ENCODE measurements around the gene SLC6A6. TPM values are rescaled to one million over a fixed set of nuclear protein-coding genes. Genes with fewer than 3 reads are reported as not detected.

Gene SLC6A6
- total and polyA plus RNA-seq, 2 experiments from 2014 or later: 27.5 to 150 TPM

GRCh38 chr3:14486460-14486859 is 84.1 kb downstream of the SLC6A6 start:
- no peaks in the 10 kb centered on the region for H3K79me2 ChIP-seq (replicated peaks; ENCODE audit: insufficient read depth)
- no peaks in the 10 kb centered on the region for H3K4me1 ChIP-seq (ENCODE audit: insufficient read depth)
- peaks cover 41% of the 10 kb centered on the region for H3K36me3 Mint-ChIP-seq (ENCODE audit: low read depth)
- H3F3A ChIP-seq (replicated peaks; ENCODE audit: low read depth): 0 out of 2 replicates have a peak, but pooled peaks cover 2% of the 10 kb centered on the region
- no peak for TF ChIP-seq REST (IDR thresholded peaks at IDR 0.05; ENCODE audit: unreplicated experiment)
- TF ChIP-seq POLR2AphosphoS5 (IDR thresholded peaks at IDR 0.05; ENCODE audit: low read depth): no peak
- no peak for TF ChIP-seq EZH2 (IDR thresholded peaks at IDR 0.05; ENCODE audit: low read depth, unreplicated experiment)
- TF ChIP-seq ETS1 (IDR thresholded peaks at IDR 0.05): no peak
- no peak for TF ChIP-seq ZNF114 (CRISPR knock-in tag; IDR thresholded peaks at IDR 0.05)
- no peak for TF ChIP-seq STAT1 (IDR thresholded peaks at IDR 0.05; ENCODE audit: unreplicated experiment)
- no peak for TF ChIP-seq JUNB (IDR thresholded peaks at IDR 0.05; ENCODE audit: unreplicated experiment)
- peaks cover 40% of the 10 kb centered on the region for H3K36me3 ChIP-seq (ENCODE audit: insufficient read depth)
- H3K27ac ChIP-seq (ENCODE audit: low read depth): no peak overlapping the region
- peaks cover 12% of the 10 kb centered on the region for H3K27me3 Mint-ChIP-seq (ENCODE audit: insufficient read depth, low read depth, poor library complexity)
- no peaks in the 10 kb centered on the region for H3K9me2 ChIP-seq (ENCODE audit: insufficient read depth)
- no peak overlapping the region for H2AFZ ChIP-seq
- H3K4me1 Mint-ChIP-seq: peaks cover 11% of the 10 kb centered on the region
- no peak overlapping the region for H3K27ac Mint-ChIP-seq
- no peak overlapping the region for H3K4me2 ChIP-seq
- peaks cover 9% of the 10 kb centered on the region for H4K20me1 ChIP-seq (replicated peaks; ENCODE audit: insufficient read depth)
- no peaks in the 10 kb centered on the region for H3K27me3 ChIP-seq (ENCODE audit: insufficient read depth)
- DNase-seq (ENCODE audit: low spot score): no peak
- no peak overlapping the region for H3K4me3 ChIP-seq
- ATAC-seq: no peak
- no peaks in the 10 kb centered on the region; the same call in 2 of the 3 replicates for H3K9me3 Mint-ChIP-seq
- no peak overlapping the region for H3K4me3 Mint-ChIP-seq

- peaks cover 36% of the 10 kb centered on the region for H3K36me3 ChIP-seq (ENCODE audit: insufficient read depth)
- H3K4me3 Mint-ChIP-seq: no peak overlapping the region
- peaks cover 16% of the 10 kb centered on the region for H3K27me3 Mint-ChIP-seq (ENCODE audit: insufficient read depth, low read depth, poor library complexity)
These were observed 84.7 kb downstream of the SLC6A6 start for GRCh38 chr3:14487086-14487485.

More at GRCh38 chr3:14487086-14487485, 84.7 kb downstream of the SLC6A6 start:
- Histone ChIP-seq H3K4me3 (no peak overlapping the region), H3K27me3 (ENCODE audit: insufficient read depth) (no peaks in the 10 kb centered on the region), H3F3A (replicated peaks; ENCODE audit: low read depth) (no peaks in the 10 kb centered on the region), H3K27ac (ENCODE audit: low read depth) (no peak overlapping the region), H4K20me1 (replicated peaks; ENCODE audit: insufficient read depth) (peaks cover 9% of the 10 kb centered on the region), H2AFZ (no peak overlapping the region), H3K9me2 (ENCODE audit: insufficient read depth) (no peaks in the 10 kb centered on the region), H3K4me1 (ENCODE audit: insufficient read depth) (no peaks in the 10 kb centered on the region), H3K4me2 (no peak overlapping the region), H3K79me2 (replicated peaks; ENCODE audit: insufficient read depth) (no peaks in the 10 kb centered on the region)
- H3K9me3 Mint-ChIP-seq: no peaks in the 10 kb centered on the region; the same call in 2 of the 3 replicates
- DNase-seq (ENCODE audit: low spot score) (no peak), ATAC-seq (no peak)
- TF ChIP-seq JUNB (IDR thresholded peaks at IDR 0.05; ENCODE audit: unreplicated experiment) (no peak), NANOG (IDR thresholded peaks at IDR 0.05; ENCODE audit: borderline replicate concordance) (no peak), ZNF331 (CRISPR knock-in tag; IDR thresholded peaks at IDR 0.05; ENCODE audit: low read depth) (no peak), CTCF (conservative IDR thresholded peaks at IDR 0.05; ENCODE audit: low read depth in 2 of 2) (no peak), POLR2AphosphoS5 (IDR thresholded peaks at IDR 0.05; ENCODE audit: low read depth) (no peak), CREB1 (CRISPR knock-in tag; IDR thresholded peaks at IDR 0.05; ENCODE audit: low read depth) (no peak), STAT1 (IDR thresholded peaks at IDR 0.05; ENCODE audit: unreplicated experiment) (no peak), EZH2phosphoT487 (IDR thresholded peaks at IDR 0.05; ENCODE audit: unreplicated experiment) (no peak), EZH2 (IDR thresholded peaks at IDR 0.05; ENCODE audit: low read depth, unreplicated experiment) (no peak), ETS1 (IDR thresholded peaks at IDR 0.05) (no peak)
- H3K36me3 Mint-ChIP-seq (ENCODE audit: low read depth): peaks cover 35% of the 10 kb centered on the region
- no peak overlapping the region for H3K27ac Mint-ChIP-seq
- H3K4me1 Mint-ChIP-seq: peaks cover 4% of the 10 kb centered on the region; the same call in 1 of the 3 replicates

Data from GM23338 (cell line).